Measurements from ENCODE around the gene ATP8B3.

Gene ATP8B3

DNA sequence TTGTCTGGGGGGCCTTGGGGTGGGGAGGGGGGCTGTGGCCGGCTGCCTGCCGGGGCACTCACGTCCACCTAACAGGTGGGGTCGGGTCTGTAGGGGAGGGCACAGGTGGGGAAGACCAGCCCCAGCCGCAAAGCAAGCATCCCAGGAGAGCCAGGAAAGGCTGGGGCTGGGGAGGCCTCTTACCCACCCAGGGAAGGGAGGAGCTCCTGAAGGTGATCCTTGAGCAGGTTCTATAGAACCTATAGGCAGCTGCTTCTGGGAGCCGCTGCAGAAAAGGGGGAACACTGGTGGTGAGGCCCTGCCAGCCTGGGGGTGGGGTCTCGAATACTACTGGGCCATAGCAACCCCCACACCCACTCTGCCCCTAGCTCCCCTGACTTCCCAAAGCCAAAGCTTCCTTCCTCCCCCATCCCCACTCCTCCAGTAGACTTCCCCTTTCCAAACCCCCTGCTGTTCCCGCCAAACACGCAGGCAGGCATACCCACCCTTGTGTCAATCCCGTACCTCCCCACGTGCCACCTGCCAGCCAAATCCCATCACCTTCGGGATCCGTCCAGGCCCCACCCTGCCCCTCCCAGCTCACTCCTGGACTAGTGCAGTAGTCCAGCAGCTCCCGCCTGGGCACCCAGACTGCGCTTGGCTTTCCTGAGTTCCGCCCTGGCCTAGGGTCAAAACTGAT lies 45.7 kb upstream of the ATP8B3 start:
- TF ChIP-seq, protein P1, sequence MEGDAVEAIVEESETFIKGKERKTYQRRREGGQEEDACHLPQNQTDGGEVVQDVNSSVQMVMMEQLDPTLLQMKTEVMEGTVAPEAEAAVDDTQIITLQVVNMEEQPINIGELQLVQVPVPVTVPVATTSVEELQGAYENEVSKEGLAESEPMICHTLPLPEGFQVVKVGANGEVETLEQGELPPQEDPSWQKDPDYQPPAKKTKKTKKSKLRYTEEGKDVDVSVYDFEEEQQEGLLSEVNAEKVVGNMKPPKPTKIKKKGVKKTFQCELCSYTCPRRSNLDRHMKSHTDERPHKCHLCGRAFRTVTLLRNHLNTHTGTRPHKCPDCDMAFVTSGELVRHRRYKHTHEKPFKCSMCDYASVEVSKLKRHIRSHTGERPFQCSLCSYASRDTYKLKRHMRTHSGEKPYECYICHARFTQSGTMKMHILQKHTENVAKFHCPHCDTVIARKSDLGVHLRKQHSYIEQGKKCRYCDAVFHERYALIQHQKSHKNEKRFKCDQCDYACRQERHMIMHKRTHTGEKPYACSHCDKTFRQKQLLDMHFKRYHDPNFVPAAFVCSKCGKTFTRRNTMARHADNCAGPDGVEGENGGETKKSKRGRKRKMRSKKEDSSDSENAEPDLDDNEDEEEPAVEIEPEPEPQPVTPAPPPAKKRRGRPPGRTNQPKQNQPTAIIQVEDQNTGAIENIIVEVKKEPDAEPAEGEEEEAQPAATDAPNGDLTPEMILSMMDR (IDR thresholded peaks at IDR 0.05; ENCODE audit: low read depth, low read length): no peak
- peak overlapping the region; percentile 50 for H3K4me3 ChIP-seq (ENCODE audit: low read depth, low read length)

DNA sequence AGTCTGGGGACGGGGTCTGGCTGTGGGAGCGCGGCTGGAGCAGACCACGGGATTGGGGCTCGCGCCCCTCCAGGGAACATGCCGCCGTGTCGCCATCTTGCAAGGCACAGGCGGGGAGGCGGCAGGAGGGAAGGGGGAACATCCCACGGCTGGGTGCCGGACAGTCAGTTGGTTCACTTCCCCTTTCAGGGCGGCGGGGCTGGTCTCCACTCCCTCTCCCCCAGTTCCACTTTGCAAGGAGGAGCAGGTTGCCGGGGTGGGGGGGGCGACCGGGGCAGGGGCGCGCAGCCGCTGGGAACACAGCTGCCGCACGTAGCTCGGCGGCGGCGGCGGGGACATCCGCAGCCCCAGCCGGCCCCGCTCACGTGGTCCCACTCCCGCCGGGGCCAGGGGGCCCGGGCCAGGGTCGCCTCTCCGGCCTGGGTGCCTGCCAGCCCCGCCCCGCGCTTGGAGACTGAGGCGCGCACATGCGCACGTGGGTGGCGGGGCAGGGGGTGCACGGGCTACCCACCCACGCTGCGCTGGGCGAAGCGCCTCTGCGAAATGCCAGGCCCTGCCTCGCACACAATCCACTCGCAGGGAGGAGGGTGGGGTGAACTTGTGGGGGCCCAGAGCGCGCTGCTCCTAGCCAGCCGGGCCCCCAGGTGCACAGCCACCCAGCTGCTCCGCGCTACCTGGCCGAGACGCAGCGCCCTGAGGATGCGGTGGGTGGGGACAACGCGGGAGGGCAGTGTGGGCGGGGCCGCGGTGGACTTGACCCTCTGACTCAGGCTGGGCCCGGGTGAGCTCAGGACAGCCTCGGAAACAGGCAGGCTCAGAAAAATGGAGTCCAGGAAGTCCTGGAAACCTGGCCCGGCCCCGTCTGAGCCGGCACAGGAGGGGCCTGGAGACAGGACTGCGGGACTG lies 44.9 kb upstream of the ATP8B3 start:
- TF ChIP-seq, protein P1 (IDR thresholded peaks at IDR 0.05; ENCODE audit: low read depth, low read length): no peak
- peak overlapping the region; percentile 50 for H3K4me3 ChIP-seq (ENCODE audit: low read depth, low read length)

DNA sequence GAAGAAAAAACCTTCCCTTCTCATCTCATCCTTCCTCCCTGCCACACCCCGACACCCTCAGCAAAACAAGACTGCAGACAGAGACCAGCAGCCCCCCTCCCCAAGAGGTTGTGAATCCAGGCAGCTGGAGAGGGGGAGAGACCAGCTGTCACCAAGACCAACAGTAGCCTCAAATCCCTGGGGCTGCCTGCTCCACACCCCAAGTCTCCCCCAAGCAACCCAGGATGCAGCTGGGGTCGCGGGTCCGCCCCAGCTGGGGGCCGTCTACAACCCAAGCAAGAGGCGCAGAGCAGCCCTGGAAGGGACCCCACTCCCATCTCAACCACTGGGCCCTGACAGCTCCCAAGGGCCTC lies 44.2 kb upstream of the ATP8B3 start:
- TF ChIP-seq, protein P1 (IDR thresholded peaks at IDR 0.05; ENCODE audit: low read depth, low read length): no peak
- peak overlapping the region; percentile 29 for H3K4me3 ChIP-seq (ENCODE audit: low read depth, low read length)

DNA sequence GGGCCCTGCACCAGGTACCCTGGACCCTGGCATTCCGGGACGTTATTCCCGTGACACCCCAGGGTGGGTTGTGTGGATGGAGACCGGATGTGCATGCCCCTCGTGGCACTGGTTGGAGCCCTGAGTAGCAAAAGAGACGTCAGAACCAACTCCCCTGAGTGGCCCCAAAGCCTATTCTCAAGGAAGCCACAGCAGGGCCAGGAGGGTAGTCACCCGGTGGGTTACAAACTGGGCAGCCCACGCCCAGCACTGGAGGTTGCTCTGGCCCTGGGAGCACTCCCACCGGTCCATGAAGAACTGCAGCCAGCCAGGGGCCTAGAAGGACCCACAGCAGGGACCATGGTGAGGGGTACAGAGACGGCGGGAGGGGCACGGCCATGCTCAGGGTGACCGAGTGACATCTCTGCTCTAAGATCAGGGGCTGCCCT lies 43.8 kb upstream of the ATP8B3 start:
- TF ChIP-seq, protein P1 (IDR thresholded peaks at IDR 0.05; ENCODE audit: low read depth, low read length): no peak
- peak overlapping the region; percentile 52 for H3K4me3 ChIP-seq (ENCODE audit: low read depth, low read length)

DNA sequence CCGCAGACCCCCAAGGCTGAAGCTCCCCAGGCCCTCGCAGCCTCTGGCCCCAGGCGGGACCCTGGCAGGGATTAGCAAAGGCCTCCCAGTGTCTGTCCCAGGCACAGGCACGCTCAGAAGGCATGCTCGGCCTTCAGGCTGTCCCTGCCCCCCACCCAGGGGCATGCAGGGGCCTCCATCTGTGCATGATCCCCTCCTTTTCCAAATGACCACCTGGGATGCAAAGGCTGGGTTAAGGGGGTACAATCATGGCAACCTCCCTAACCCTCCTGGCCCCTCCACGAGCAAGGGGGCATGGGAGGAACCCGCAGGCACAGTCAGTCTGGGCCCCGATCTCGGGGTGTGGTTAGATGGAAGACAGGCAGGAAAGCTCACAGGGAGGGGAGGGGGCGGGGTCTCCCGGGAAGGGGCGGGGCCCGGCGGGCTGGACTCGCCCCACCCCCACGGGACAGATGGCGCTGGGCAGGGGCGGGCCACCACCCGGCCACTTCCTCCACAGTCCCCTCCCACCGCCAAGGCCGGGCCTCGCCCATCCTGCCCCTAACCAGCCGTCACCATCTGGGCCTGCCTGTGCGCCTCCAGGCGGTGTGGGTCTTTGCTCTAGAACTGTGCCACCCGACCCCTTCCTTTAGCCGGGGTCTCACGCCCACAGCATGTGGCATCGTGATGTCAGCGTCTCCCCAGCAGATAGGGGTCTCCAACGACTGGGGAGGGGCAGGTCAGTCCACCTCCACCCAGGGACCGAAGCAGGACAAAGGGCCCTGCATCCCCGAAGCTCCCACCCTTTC lies 43.2 kb upstream of the ATP8B3 start:
- TF ChIP-seq, protein P1 (IDR thresholded peaks at IDR 0.05; ENCODE audit: low read depth, low read length): no peak

DNA sequence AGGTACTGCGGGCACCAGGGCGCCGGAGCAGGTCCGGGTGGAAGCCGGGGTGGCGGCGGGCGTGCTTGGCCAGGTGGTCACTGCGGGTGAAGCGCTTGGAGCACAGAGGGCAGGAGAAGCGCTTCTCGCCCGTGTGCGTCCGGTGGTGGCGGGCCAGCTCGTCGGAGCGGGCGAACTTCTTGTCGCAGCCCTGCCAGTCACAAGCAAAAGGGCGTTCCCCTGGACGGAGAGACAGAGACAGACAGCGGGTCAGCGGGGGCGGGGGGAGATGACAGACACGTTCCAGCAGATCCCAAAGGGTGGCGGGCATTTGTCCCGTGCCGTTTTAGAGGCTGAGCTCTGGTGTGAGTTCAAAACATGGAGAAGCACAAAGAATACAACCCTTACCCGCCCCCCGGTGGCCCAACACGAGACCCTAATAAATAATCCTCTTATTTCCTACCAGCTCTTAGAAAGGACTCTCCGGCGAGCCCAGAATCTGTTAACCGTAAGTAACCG lies 42.5 kb upstream of the ATP8B3 start:
- TF ChIP-seq, protein P1 (IDR thresholded peaks at IDR 0.05; ENCODE audit: low read depth, low read length): no peak
- H3K4me3 ChIP-seq (ENCODE audit: low read depth, low read length): no peak overlapping the region

More for the DNA sequence above, 43.2 kb upstream of the ATP8B3 start:
- H3K4me3 ChIP-seq (ENCODE audit: low read depth, low read length): peak overlapping the region; percentile 52
